PFSK-1 (cell line): Measurements from ENCODE around the gene APC.

Source experiments
- FOXP2 ChIP-seq: optimal IDR thresholded peaks from 2 replicates; pipeline ENCODE3; 2011; ENCODE audit warnings: borderline replicate concordance, control low read depth, inconsistent platforms; ENCODE audit not compliant: insufficient read depth; ENCODE audit errors: extremely low read length, extremely low read depth
- POLR2AphosphoS5 ChIP-seq: IDR thresholded peaks from 2 replicates; pipeline ENCODE4 v1.6.1; 2012; ENCODE audit warnings: low read depth, mild to moderate bottlenecking, control low read depth, low read length, moderate library complexity
- SIN3A ChIP-seq: IDR thresholded peaks from 2 replicates; pipeline ENCODE4 v1.6.1; 2012; ENCODE audit warnings: mild to moderate bottlenecking, low read length, moderate library complexity, borderline replicate concordance; ENCODE audit not compliant: insufficient read depth
- TAF1 ChIP-seq: IDR thresholded peaks from 2 replicates; pipeline ENCODE4 v1.6.1; 2012; ENCODE audit warnings: low read length, control low read depth, borderline replicate concordance; ENCODE audit not compliant: insufficient read depth
- TF ChIP-seq, protein P1 (sequence below), 2 experiments: IDR thresholded peaks; 2 replicates each; pipeline versions ENCODE4 v1.6.1 to v1.8.0; 2011 to 2012; ENCODE audit warnings: low read depth in 2 of 2, low read length in 2 of 2, control low read depth in 1 of 2, inconsistent platforms in 1 of 2, mild to moderate bottlenecking in 1 of 2, moderate library complexity in 1 of 2; ENCODE audit not compliant: insufficient read depth in 1 of 2

APC gene

DNA sequence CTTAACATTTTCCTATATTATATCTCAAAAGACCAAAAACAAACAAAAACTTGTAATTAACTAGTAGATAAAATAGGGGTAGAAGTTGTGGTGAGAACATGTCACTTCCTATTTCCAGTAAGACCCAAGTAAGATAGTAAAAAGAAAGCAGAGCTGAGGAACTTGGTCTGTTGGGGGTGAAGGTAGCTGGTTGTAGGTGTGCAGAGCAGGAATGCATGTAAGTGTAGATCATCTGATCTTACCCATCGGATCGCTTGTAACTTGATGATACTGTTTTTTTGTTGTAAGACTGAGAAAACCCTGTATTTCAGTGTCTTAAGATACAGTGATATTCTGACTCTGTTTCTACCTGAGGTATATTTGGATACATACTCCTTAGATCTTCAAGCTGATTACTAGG lies 129.1 kb downstream of the APC start:
- TF ChIP-seq, protein P1, sequence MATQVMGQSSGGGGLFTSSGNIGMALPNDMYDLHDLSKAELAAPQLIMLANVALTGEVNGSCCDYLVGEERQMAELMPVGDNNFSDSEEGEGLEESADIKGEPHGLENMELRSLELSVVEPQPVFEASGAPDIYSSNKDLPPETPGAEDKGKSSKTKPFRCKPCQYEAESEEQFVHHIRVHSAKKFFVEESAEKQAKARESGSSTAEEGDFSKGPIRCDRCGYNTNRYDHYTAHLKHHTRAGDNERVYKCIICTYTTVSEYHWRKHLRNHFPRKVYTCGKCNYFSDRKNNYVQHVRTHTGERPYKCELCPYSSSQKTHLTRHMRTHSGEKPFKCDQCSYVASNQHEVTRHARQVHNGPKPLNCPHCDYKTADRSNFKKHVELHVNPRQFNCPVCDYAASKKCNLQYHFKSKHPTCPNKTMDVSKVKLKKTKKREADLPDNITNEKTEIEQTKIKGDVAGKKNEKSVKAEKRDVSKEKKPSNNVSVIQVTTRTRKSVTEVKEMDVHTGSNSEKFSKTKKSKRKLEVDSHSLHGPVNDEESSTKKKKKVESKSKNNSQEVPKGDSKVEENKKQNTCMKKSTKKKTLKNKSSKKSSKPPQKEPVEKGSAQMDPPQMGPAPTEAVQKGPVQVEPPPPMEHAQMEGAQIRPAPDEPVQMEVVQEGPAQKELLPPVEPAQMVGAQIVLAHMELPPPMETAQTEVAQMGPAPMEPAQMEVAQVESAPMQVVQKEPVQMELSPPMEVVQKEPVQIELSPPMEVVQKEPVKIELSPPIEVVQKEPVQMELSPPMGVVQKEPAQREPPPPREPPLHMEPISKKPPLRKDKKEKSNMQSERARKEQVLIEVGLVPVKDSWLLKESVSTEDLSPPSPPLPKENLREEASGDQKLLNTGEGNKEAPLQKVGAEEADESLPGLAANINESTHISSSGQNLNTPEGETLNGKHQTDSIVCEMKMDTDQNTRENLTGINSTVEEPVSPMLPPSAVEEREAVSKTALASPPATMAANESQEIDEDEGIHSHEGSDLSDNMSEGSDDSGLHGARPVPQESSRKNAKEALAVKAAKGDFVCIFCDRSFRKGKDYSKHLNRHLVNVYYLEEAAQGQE (IDR thresholded peaks at IDR 0.05; ENCODE audit: insufficient read depth in 1 of 2, low read depth in 2 of 2, low read length in 2 of 2), result no peak
- TF ChIP-seq POLR2AphosphoS5, result no peak
- no peak for TF ChIP-seq TAF1
- no peak for TF ChIP-seq FOXP2
- TF ChIP-seq SIN3A, result no peak

DNA sequence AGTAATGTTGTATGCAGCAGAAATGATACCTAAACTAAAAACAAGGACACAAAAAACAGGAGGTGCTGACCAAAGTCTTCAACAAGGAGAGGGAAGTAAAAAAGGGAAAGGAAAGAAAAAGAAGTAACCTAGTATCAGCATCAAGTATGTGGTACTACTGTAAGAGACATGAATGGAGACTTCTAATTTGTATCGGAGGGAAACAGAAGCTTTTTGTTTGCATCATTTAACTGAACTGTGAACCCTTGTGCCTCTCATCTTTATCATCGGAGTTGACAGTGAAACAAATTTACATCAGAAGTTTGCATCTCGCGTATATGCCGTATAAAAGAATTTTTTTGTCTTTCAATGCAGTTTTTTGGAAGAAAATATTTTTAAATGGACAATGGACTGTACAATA lies 129.7 kb downstream of the APC start:
- TF ChIP-seq, protein P1 (IDR thresholded peaks at IDR 0.05; ENCODE audit: insufficient read depth in 1 of 2, low read depth in 2 of 2, low read length in 2 of 2), result no peak
- no peak for TF ChIP-seq TAF1
- no peak for TF ChIP-seq SIN3A
- no peak for TF ChIP-seq FOXP2
- no peak for TF ChIP-seq POLR2AphosphoS5

DNA sequence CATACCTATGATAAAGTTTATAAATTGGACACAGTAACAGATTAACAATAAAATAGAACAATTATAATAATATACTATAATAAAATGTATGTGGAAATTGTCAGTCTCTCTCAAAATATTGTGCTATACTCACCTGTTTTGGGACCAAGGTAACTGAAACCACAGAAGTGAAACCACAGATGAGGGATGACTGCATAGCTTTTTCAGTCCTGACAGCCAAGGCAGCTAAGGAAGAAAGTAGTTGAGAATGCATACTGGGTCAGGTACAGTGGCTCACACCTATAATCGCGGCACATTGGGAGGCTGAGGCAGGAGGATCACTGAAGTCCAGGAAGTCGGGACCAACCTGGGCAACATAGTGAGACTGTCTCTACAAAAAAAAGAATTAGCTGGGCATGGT lies 132.3 kb downstream of the APC start:
- no peak for TF ChIP-seq FOXP2

DNA sequence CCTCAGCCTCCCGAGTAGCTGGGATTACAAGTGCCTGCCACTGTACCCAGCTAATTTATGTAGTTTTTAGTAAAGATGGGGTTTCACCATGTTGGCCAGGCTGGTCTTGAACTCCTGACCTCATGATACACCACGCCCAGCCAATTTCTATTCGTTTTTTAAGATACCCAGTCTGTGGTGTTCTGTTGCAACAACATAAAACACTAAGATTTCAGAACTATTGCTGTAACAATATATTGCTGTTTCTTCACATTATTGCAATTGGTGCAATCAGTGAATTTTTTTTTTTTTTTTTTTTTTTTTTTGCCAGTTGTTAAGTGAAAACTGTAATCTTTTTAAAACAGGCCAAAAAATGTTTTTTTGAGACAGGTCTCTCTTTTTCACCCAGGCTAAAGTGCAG lies 133.3 kb downstream of the APC start:
- no peak for TF ChIP-seq TAF1

DNA sequence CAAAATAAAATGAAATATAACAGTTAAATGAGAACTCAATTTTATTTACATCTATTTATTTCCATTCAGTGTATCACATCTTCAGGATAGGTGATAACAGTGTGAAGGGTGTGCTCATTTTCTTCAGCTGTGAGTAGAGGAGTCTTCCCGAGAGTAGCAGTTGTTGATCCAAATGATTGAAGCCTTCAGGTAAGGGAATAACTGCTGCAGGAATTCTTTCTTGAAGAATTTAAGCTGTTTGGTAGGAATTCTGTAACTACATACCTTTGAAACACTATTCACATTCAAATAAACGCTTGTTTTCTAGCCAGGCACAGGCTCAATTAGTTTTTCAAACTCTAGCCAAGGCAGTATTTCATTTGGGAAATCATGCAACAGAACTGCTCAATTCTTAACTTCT lies 138.7 kb downstream of the APC start:
- TF ChIP-seq FOXP2 (no peak), TAF1 (no peak), POLR2AphosphoS5 (no peak)
- TF ChIP-seq, protein P1 (IDR thresholded peaks at IDR 0.05; ENCODE audit: insufficient read depth in 1 of 2, low read depth in 2 of 2, low read length in 2 of 2), result no peak

DNA sequence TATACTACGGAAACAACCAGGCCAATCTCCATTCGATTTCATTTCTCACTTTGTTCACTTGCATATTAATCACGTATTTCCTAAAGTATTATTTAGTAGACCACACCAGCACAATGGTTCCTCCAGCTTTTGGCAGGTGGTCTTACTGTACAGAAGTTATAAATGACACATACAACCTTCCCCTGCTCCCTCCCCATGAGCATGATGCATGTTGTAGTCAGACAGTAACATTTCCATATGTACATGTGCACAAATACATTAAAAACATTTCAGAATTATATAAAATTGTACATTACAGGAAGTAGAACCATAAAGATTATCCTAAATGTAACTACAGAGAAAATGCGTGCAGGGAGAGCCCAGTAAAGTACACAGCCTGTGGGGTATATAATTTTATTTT lies 140.4 kb downstream of the APC start:
- TF ChIP-seq FOXP2 (no peak), POLR2AphosphoS5 (no peak), SIN3A (no peak), TAF1 (no peak)
- TF ChIP-seq, protein P1 (IDR thresholded peaks at IDR 0.05; ENCODE audit: insufficient read depth in 1 of 2, low read depth in 2 of 2, low read length in 2 of 2), result no peak
